Suppressor macrophage treated with lipopolysaccharide for 4 hours (primary cell): Measurements from ENCODE around the gene ZNF521.

Experiments used
- DNase-seq: peaks from one replicate; pipeline ENCODE4 v3.0.0-alpha.2; 2020

ZNF521 gene

GRCh38 chr18:25111377-25112288 is 240.3 kb downstream of the ZNF521 start:
- DNase-seq = no peak

GRCh38 chr18:25109484-25109883 is 242.5 kb downstream of the ZNF521 start:
- no peak for DNase-seq

- no peak for DNase-seq
Observed at GRCh38 chr18:25103468-25104155, 248.4 kb downstream of the ZNF521 start.

- no peak for DNase-seq
Observed at GRCh38 chr18:25102662-25103061, 249.3 kb downstream of the ZNF521 start.

GRCh38 chr18:25100418-25100817 is 251.5 kb downstream of the ZNF521 start:
- DNase-seq = no peak

- DNase-seq = no peak
Observed at GRCh38 chr18:25099895-25100294, 252.1 kb downstream of the ZNF521 start.

- no peak for DNase-seq
Observed at GRCh38 chr18:25097569-25098056, 254.4 kb downstream of the ZNF521 start.

GRCh38 chr18:25097057-25097456 is 254.9 kb downstream of the ZNF521 start:
- DNase-seq = no peak

GRCh38 chr18:25093141-25093540 is 258.8 kb downstream of the ZNF521 start:
- no peak for DNase-seq

- DNase-seq = no peak
Observed at GRCh38 chr18:25089470-25089869, 262.5 kb downstream of the ZNF521 start.

GRCh38 chr18:25086876-25087275 is 265.1 kb downstream of the ZNF521 start:
- DNase-seq = no peak

- DNase-seq = no peak
Observed at GRCh38 chr18:25081001-25081400, 271.0 kb downstream of the ZNF521 start.

- DNase-seq = no peak
Observed at GRCh38 chr18:25080211-25080610, 271.8 kb downstream of the ZNF521 start.

GRCh38 chr18:25077944-25078723 is 273.8 kb downstream of the ZNF521 start:
- DNase-seq = no peak

GRCh38 chr18:25077038-25077943 is 274.7 kb downstream of the ZNF521 start:
- no peak for DNase-seq

- DNase-seq = no peak
Observed at GRCh38 chr18:25075783-25076182, 276.2 kb downstream of the ZNF521 start.

- DNase-seq = no peak
Observed at GRCh38 chr18:25075331-25075730, 276.6 kb downstream of the ZNF521 start.

GRCh38 chr18:25074925-25075324 is 277.0 kb downstream of the ZNF521 start:
- DNase-seq = no peak

- no peak for DNase-seq
Observed at GRCh38 chr18:25072205-25072604, 279.8 kb downstream of the ZNF521 start.

GRCh38 chr18:25067275-25068025 is 284.5 kb downstream of the ZNF521 start:
- no peak for DNase-seq

- no peak for DNase-seq
Observed at GRCh38 chr18:25066516-25066915, 285.4 kb downstream of the ZNF521 start.
